ENCODE results near the gene GPR31. TPM values are rescaled to one million over a fixed set of nuclear protein-coding genes. Genes with fewer than 3 reads are reported as not detected.
"Not testable (repeated sequence)": the region's sequence is repeated elsewhere in the genome, so short reads cannot be mapped to it uniquely, and the experiment has no call there.

Gene GPR31
- total RNA-seq, 2 donors from 2014 or later, result not detected

DNA sequence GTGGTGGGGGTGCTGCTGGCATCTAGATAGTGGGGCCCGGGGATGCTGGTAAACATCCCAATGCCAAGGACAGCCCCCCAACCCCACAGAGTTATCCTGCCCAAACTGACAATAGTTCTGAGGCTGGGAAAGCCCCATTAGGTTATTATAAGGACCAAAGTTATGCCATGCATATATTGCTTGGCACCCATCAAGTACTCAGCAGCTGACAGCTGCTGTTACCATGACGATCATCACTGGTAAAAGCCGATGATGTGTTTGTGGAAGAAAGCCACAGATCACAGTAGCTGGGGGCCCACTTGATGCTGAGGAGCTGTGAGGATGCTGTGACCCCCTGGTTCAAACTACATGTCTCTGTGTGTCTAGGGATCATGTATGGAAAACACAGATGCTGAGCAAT is 27.3 kb upstream of the GPR31 start:
- H3K4me1 Mint-ChIP-seq, H3K27ac Mint-ChIP-seq: not testable (repeated sequence)

DNA sequence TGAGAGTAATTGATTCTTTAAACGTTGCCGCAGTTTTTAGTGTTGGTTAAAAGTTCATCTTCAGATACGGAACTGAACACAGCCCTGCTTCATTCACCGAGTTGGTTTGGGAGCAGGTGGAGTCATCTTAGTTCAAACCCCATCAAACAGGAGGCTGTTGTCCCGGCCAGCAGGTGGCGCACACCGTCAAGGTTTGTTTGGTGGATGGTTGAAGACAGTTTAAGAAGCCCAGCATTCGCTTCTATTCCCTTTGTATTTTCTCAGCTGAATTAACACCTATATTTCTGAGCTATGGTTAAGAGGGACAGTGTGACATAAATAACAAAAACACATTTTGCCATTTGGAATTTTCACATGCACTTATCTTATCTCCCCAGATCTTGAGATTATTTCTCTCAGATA is 25.1 kb upstream of the GPR31 start:
- WGBS, 2 experiments (ENCODE audit: insufficient coverage in 1 of 2, insufficient read length in 1 of 2), result 9% methylated on average over 2 of the region's 8 CpGs; no CpG with 5 or more reads in 1 of the 2 experiments
- H3K27me3 ChIP-seq (ENCODE audit: control insufficient read depth, insufficient read depth, low read length, poor library complexity, severe bottlenecking); H3K36me3 Mint-ChIP-seq (ENCODE audit: low read depth); H3K4me1 ChIP-seq (ENCODE audit: control insufficient read depth, insufficient read depth, low read length); H3K4me3 Mint-ChIP-seq; DNase-seq; H3K4me3 ChIP-seq (ENCODE audit: low read length); H3K27ac Mint-ChIP-seq; H3K4me1 Mint-ChIP-seq; H3K27me3 Mint-ChIP-seq (ENCODE audit: insufficient read depth); H3K9me3 Mint-ChIP-seq; H3K9ac ChIP-seq (ENCODE audit: extremely low read depth, low read length, poor library complexity, severe bottlenecking); H3K9me3 ChIP-seq (ENCODE audit: control insufficient read depth, low read length); H3K27ac ChIP-seq (ENCODE audit: low read depth, low read length); H3K36me3 ChIP-seq (ENCODE audit: control insufficient read depth, insufficient read depth, low read length): not testable (repeated sequence)
- TF ChIP-seq, protein P1, sequence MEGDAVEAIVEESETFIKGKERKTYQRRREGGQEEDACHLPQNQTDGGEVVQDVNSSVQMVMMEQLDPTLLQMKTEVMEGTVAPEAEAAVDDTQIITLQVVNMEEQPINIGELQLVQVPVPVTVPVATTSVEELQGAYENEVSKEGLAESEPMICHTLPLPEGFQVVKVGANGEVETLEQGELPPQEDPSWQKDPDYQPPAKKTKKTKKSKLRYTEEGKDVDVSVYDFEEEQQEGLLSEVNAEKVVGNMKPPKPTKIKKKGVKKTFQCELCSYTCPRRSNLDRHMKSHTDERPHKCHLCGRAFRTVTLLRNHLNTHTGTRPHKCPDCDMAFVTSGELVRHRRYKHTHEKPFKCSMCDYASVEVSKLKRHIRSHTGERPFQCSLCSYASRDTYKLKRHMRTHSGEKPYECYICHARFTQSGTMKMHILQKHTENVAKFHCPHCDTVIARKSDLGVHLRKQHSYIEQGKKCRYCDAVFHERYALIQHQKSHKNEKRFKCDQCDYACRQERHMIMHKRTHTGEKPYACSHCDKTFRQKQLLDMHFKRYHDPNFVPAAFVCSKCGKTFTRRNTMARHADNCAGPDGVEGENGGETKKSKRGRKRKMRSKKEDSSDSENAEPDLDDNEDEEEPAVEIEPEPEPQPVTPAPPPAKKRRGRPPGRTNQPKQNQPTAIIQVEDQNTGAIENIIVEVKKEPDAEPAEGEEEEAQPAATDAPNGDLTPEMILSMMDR (conservative IDR thresholded peaks at IDR 0.05), result peak; percentile 53

More for the DNA sequence above, 27.3 kb upstream of the GPR31 start:
- not testable (repeated sequence) for H3K4me3 ChIP-seq (ENCODE audit: low read length); H3K36me3 ChIP-seq (ENCODE audit: control insufficient read depth, insufficient read depth, low read length); H3K4me3 Mint-ChIP-seq; H3K27me3 ChIP-seq (ENCODE audit: control insufficient read depth, insufficient read depth, low read length, poor library complexity, severe bottlenecking); DNase-seq; H3K4me1 ChIP-seq (ENCODE audit: control insufficient read depth, insufficient read depth, low read length); H3K27ac ChIP-seq (ENCODE audit: low read depth, low read length); H3K9ac ChIP-seq (ENCODE audit: extremely low read depth, low read length, poor library complexity, severe bottlenecking); H3K9me3 ChIP-seq (ENCODE audit: control insufficient read depth, low read length); H3K36me3 Mint-ChIP-seq (ENCODE audit: low read depth); H3K9me3 Mint-ChIP-seq; H3K27me3 Mint-ChIP-seq (ENCODE audit: insufficient read depth)
- 95 to 100% methylated on average over 1 to 3 of the region's 3 CpGs for WGBS, 2 experiments (ENCODE audit: insufficient coverage in 1 of 2, insufficient read length in 1 of 2)

DNA sequence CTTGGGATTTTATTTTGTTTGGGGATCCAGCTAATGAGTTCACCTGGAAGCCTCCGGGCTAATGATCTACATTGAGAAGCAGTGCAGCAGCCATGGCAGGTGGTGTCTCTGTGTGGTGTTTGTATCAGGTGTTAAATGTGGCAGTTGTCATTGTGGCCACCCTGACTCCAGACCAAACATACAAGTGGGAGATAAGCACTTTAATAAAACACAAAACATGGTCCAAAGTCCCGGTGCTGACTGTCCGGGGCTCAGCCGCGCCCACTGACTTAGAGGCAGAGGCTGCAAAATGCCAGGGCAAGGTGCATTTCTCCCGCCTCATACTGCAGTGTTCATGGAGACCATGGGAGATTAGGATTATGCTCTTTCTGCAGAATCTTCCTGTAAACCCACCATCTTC is 23.6 kb upstream of the GPR31 start:
- not testable (repeated sequence) for H3K36me3 ChIP-seq (ENCODE audit: control insufficient read depth, insufficient read depth, low read length); H3K27me3 ChIP-seq (ENCODE audit: control insufficient read depth, insufficient read depth, low read length, poor library complexity, severe bottlenecking); H3K27me3 Mint-ChIP-seq (ENCODE audit: insufficient read depth); H3K9ac ChIP-seq (ENCODE audit: extremely low read depth, low read length, poor library complexity, severe bottlenecking); H3K9me3 Mint-ChIP-seq; H3K4me1 ChIP-seq (ENCODE audit: control insufficient read depth, insufficient read depth, low read length); H3K4me3 ChIP-seq (ENCODE audit: low read length); H3K27ac Mint-ChIP-seq; H3K27ac ChIP-seq (ENCODE audit: low read depth, low read length); H3K36me3 Mint-ChIP-seq (ENCODE audit: low read depth); H3K4me1 Mint-ChIP-seq; DNase-seq; H3K9me3 ChIP-seq (ENCODE audit: control insufficient read depth, low read length); H3K4me3 Mint-ChIP-seq
- WGBS, 2 experiments (ENCODE audit: insufficient coverage in 1 of 2, insufficient read length in 1 of 2), result 100% methylated on average over 1 of the region's 6 CpGs; no CpG with 5 or more reads in 1 of the 2 experiments

DNA sequence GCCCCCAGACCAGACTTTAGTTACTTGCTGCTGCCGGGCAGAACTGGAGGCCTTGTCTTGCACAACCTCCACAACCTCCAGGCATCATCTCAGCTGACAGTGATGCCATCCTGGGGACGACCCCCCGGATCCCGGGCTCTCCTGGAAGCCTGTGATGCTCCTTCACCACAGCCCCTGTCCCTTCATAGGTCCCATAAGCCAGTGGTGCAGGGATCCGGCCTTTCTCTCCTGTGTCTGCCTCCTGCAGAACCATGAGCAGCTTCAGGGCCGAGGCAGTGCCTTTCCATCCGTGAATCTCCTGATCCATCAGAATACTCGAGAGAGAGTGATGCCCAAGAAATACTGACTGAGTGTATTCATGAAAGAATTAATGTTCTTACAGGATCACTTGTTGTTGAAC is 22.3 kb upstream of the GPR31 start:
- H3K36me3 ChIP-seq (ENCODE audit: control insufficient read depth, insufficient read depth, low read length); H3K4me3 Mint-ChIP-seq; H3K9me3 ChIP-seq (ENCODE audit: control insufficient read depth, low read length); H3K36me3 Mint-ChIP-seq (ENCODE audit: low read depth); H3K4me1 Mint-ChIP-seq; H3K27me3 ChIP-seq (ENCODE audit: control insufficient read depth, insufficient read depth, low read length, poor library complexity, severe bottlenecking); H3K27ac ChIP-seq (ENCODE audit: low read depth, low read length); H3K27ac Mint-ChIP-seq; H3K4me1 ChIP-seq (ENCODE audit: control insufficient read depth, insufficient read depth, low read length); H3K9me3 Mint-ChIP-seq; H3K27me3 Mint-ChIP-seq (ENCODE audit: insufficient read depth); H3K4me3 ChIP-seq (ENCODE audit: low read length); H3K9ac ChIP-seq (ENCODE audit: extremely low read depth, low read length, poor library complexity, severe bottlenecking); DNase-seq: not testable (repeated sequence)
- 77 to 95% methylated on average over 4 to 7 of the region's 8 CpGs for WGBS, 2 experiments (ENCODE audit: insufficient coverage in 1 of 2, insufficient read length in 1 of 2)

DNA sequence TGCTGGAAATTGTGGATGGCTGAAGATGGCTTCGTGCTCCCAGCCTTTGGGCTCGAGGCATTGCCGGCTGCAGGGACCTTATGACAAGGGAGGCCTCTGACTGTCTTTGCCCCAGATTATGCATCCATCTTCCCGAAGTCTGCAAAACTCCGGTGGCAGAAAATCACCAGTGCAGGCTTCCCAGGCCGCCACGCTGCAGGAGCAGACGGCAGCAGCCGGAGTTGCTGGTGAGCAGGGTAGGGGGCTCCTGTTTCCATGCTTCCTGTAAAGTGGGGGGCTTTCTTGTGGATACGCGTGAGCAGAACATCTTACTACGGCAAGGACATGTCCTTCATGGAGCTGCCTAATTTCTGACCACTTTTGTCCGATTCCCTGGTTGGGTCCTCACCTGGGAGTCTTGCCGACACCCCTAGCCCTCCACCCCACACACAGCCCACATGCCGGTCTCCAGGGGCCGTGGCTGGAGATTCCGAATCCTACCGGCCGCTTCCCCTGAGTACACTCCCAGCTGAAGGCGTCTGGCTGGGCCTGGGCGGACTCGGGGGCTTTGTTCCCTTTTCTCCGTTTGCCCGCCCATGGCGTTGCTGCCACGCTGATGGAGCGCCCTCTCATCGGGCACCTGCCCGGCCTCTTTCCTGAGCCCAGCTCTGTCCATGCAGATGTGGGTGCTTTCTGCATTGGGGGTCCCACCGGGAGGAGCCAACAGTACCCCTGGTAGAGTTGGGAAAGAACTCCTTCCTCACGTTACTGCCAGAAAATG is 21.3 kb upstream of the GPR31 start:
- H3K27ac Mint-ChIP-seq; H3K9me3 ChIP-seq (ENCODE audit: control insufficient read depth, low read length); H3K4me3 ChIP-seq (ENCODE audit: low read length); H3K27ac ChIP-seq (ENCODE audit: low read depth, low read length); H3K36me3 ChIP-seq (ENCODE audit: control insufficient read depth, insufficient read depth, low read length); H3K4me1 Mint-ChIP-seq; H3K4me1 ChIP-seq (ENCODE audit: control insufficient read depth, insufficient read depth, low read length); H3K4me3 Mint-ChIP-seq; DNase-seq; H3K9ac ChIP-seq (ENCODE audit: extremely low read depth, low read length, poor library complexity, severe bottlenecking); H3K36me3 Mint-ChIP-seq (ENCODE audit: low read depth); H3K27me3 Mint-ChIP-seq (ENCODE audit: insufficient read depth); H3K9me3 Mint-ChIP-seq; H3K27me3 ChIP-seq (ENCODE audit: control insufficient read depth, insufficient read depth, low read length, poor library complexity, severe bottlenecking): not testable (repeated sequence)
- 89 to 92% methylated on average over 10 to 19 of the region's 31 CpGs for WGBS, 2 experiments (ENCODE audit: insufficient coverage in 1 of 2, insufficient read length in 1 of 2)

DNA sequence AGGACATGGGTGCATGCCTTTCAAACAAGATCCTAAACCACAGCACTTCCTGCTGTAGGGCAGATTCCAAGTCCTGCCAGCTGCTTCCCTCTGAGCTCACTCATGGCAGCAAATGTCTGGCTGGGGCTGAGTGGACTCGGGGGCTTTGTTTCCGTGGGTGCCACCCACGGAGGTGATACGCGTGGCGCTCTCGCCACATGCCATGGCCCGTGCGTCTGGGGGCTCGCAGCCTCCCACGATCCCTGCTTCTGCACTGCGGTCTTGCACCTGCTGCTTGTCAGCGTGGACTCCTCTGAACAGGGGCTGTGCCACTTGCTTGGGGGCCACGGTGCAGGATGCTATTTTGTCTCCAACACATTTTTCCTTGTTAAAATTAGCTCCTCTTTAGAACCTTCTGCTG is 19.5 kb upstream of the GPR31 start:
- H3K4me1 Mint-ChIP-seq; H3K27ac ChIP-seq (ENCODE audit: low read depth, low read length); H3K36me3 Mint-ChIP-seq (ENCODE audit: low read depth); H3K4me1 ChIP-seq (ENCODE audit: control insufficient read depth, insufficient read depth, low read length); H3K9me3 Mint-ChIP-seq; H3K27me3 Mint-ChIP-seq (ENCODE audit: insufficient read depth); H3K36me3 ChIP-seq (ENCODE audit: control insufficient read depth, insufficient read depth, low read length); DNase-seq; H3K9me3 ChIP-seq (ENCODE audit: control insufficient read depth, low read length); H3K9ac ChIP-seq (ENCODE audit: extremely low read depth, low read length, poor library complexity, severe bottlenecking); H3K27ac Mint-ChIP-seq; H3K4me3 Mint-ChIP-seq; H3K4me3 ChIP-seq (ENCODE audit: low read length); H3K27me3 ChIP-seq (ENCODE audit: control insufficient read depth, insufficient read depth, low read length, poor library complexity, severe bottlenecking): not testable (repeated sequence)
- WGBS, 2 experiments (ENCODE audit: insufficient coverage in 1 of 2, insufficient read length in 1 of 2), result 97% methylated on average over 8 of the region's 14 CpGs; no CpG with 5 or more reads in 1 of the 2 experiments

Measured in endodermal cell (in vitro differentiated cells).